Adrenal gland (tissue), 5 donors: ENCODE data around the gene ANO2.

Experiments used
- CTCF ChIP-seq, 6 experiments: fragments of 450-650 bp in 4 of 6; fragments of 200-600 bp in 2 of 6; sonication (generic) in 1 of 6; IDR thresholded peaks; 1 replicate in 5 of 6; 2 replicates in 1 of 6; pipeline versions ENCODE4 v1.5.1 to v1.8.0; 2016 to 2021; ENCODE audit warnings: antibody characterized with exemption in 6 of 6, mild to moderate bottlenecking in 2 of 6, moderate library complexity in 1 of 6
- POLR2A ChIP-seq, 2 donors: fragments of 450-650 bp; IDR thresholded peaks; one replicate each; pipeline ENCODE4 v1.6.1; 2017; ENCODE audit warnings: antibody characterized with exemption in 2 of 2, mild to moderate bottlenecking in 2 of 2, moderate library complexity in 1 of 2
- donor health status: DM: no; HTN: no; CAD: no.

DNA sequence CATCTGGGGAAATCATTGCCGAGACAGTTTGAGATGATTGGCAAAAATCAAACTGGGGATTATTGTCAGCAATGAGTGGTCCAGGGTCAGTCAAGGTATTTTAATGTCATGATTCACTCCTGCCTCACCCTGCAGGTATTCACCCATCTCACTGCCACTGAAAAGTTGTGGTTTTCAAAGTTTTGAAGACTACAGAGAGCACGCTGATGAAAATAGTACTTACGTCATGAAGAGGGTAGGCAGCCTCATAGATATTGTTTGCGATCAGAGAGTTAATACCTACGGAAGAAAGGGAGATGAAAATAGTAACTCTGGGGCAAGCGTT is 138.0 kb downstream of the ANO2 start:
- TF ChIP-seq CTCF (IDR thresholded peaks at IDR 0.05) (no peak), POLR2A (IDR thresholded peaks at IDR 0.05) (no peak)
